Suprapubic skin (tissue), 4 donors: Measurements from ENCODE around the gene GNAT2. TPM values are rescaled to one million over a fixed set of nuclear protein-coding genes. Genes with fewer than 3 reads are reported as not detected.

Experiments
- DNase-seq, 2 donors: peaks; one replicate each; pipeline ENCODE4 v3.0.0-alpha.2; 2019; ENCODE audit warnings: low spot score in 2 of 2
- H3K27ac ChIP-seq: fragments of 200-600 bp; sonication (generic); one replicate; pipeline ENCODE4 v1.5.1; 2019
- H3K27me3 ChIP-seq: fragments of 200-600 bp; sonication (generic); one replicate; pipeline ENCODE4 v1.5.1; 2019
- H3K36me3 ChIP-seq: fragments of 200-600 bp; sonication (generic); one replicate; pipeline ENCODE4 v1.5.1; 2019
- H3K4me1 ChIP-seq: fragments of 200-600 bp; sonication (generic); one replicate; pipeline ENCODE4 v1.5.1; 2019
- H3K4me3 ChIP-seq: fragments of 200-600 bp; sonication (generic); one replicate; pipeline ENCODE4 v1.5.1; 2019; ENCODE audit warnings: mild to moderate bottlenecking
- H3K9me3 ChIP-seq: fragments of 200-600 bp; sonication (generic); one replicate; pipeline ENCODE4 v1.5.1; 2019
- EP300 ChIP-seq: sonication (generic); formaldehyde crosslinking; IDR thresholded peaks from one replicate; pipeline ENCODE4 v1.6.1; 2017; ENCODE audit warnings: antibody characterized with exemption
- POLR2A ChIP-seq, 2 donors: fragments of 450-650 bp; IDR thresholded peaks; one replicate each; pipeline ENCODE4 v1.6.1; 2017; ENCODE audit warnings: antibody characterized with exemption in 2 of 2, mild to moderate bottlenecking in 2 of 2, moderate library complexity in 2 of 2
- POLR2AphosphoS5 ChIP-seq, 3 donors: sonication (generic); formaldehyde crosslinking; IDR thresholded peaks; one replicate each; pipeline ENCODE4 v1.6.1; 2017; ENCODE audit warnings: antibody characterized with exemption in 3 of 3
- WGBS: methylation state at CpG from one replicate; pipeline ENCODE4 v1.1.5; 2018; 5-methylcytosine and 5-hydroxymethylcytosine counted together
- total RNA-seq, 4 donors: library from RNA; depleted of rRNA; stranded (reverse); fragments of >200 nt; gene quantifications; one replicate each; pipeline ENCODE4 v1.1.0, GENCODE V29; 2016
- TF ChIP-seq, protein P1 (sequence below), 2 donors: fragments of 200-600 bp in 1 of 2; fragments of 450-650 bp in 1 of 2; sonication (generic) in 1 of 2; IDR thresholded peaks; one replicate each; pipeline ENCODE4 v1.5.1; 2016 to 2019; ENCODE audit warnings: antibody characterized with exemption in 2 of 2, mild to moderate bottlenecking in 1 of 2, moderate library complexity in 1 of 2

GNAT2 gene
- total RNA-seq, 4 donors from 2014 or later: not detected

- WGBS: 78% methylated on average over 2 of the region's 2 CpGs
- no peaks in the 10 kb centered on the region for H3K27me3 ChIP-seq
- no peak for TF ChIP-seq POLR2AphosphoS5 (IDR thresholded peaks at IDR 0.05)
- TF ChIP-seq, protein P1, sequence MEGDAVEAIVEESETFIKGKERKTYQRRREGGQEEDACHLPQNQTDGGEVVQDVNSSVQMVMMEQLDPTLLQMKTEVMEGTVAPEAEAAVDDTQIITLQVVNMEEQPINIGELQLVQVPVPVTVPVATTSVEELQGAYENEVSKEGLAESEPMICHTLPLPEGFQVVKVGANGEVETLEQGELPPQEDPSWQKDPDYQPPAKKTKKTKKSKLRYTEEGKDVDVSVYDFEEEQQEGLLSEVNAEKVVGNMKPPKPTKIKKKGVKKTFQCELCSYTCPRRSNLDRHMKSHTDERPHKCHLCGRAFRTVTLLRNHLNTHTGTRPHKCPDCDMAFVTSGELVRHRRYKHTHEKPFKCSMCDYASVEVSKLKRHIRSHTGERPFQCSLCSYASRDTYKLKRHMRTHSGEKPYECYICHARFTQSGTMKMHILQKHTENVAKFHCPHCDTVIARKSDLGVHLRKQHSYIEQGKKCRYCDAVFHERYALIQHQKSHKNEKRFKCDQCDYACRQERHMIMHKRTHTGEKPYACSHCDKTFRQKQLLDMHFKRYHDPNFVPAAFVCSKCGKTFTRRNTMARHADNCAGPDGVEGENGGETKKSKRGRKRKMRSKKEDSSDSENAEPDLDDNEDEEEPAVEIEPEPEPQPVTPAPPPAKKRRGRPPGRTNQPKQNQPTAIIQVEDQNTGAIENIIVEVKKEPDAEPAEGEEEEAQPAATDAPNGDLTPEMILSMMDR (IDR thresholded peaks at IDR 0.05): no peak
- TF ChIP-seq EP300: no peak
- TF ChIP-seq POLR2A (IDR thresholded peaks at IDR 0.05): no peak
- H3K4me1 ChIP-seq: peaks cover 11% of the 10 kb centered on the region
- DNase-seq: no peak
- H3K27ac ChIP-seq: no peak overlapping the region
- H3K4me3 ChIP-seq: no peak overlapping the region
- no peaks in the 10 kb centered on the region for H3K9me3 ChIP-seq
- H3K36me3 ChIP-seq: no peaks in the 10 kb centered on the region
Measured at GRCh38 chr1:109641861-109642260, 22.4 kb upstream of the GNAT2 start.

- H3K36me3 ChIP-seq: no peaks in the 10 kb centered on the region
- WGBS: 75% methylated on average over 2 of the region's 2 CpGs
- no peaks in the 10 kb centered on the region for H3K9me3 ChIP-seq
- H3K4me1 ChIP-seq: peaks cover 17% of the 10 kb centered on the region
- no peak overlapping the region for H3K27ac ChIP-seq
- H3K27me3 ChIP-seq: no peaks in the 10 kb centered on the region
- DNase-seq: no peak
- TF ChIP-seq EP300: no peak
- TF ChIP-seq, protein P1 (IDR thresholded peaks at IDR 0.05): no peak
- no peak for TF ChIP-seq POLR2A (IDR thresholded peaks at IDR 0.05)
- TF ChIP-seq POLR2AphosphoS5 (IDR thresholded peaks at IDR 0.05): no peak
- no peak overlapping the region for H3K4me3 ChIP-seq
Measured at GRCh38 chr1:109641078-109641740, 21.8 kb upstream of the GNAT2 start.

GRCh38 chr1:109640285-109640865, 21.0 kb upstream of the GNAT2 start:
- peaks cover 26% of the 10 kb centered on the region for H3K4me1 ChIP-seq
- TF ChIP-seq, protein P1 (IDR thresholded peaks at IDR 0.05): peak; percentile 75 to 95
- TF ChIP-seq POLR2A (IDR thresholded peaks at IDR 0.05) (no peak), EP300 (no peak)
- no peaks in the 10 kb centered on the region for H3K9me3 ChIP-seq
- no peak overlapping the region for H3K4me3 ChIP-seq
- DNase-seq: peak; percentile 92 to 94
- H3K27ac ChIP-seq: no peak overlapping the region
- no peaks in the 10 kb centered on the region for H3K27me3 ChIP-seq
- no peaks in the 10 kb centered on the region for H3K36me3 ChIP-seq
- WGBS: 49% methylated on average over 4 of the region's 5 CpGs

GRCh38 chr1:109639841-109640184, 20.4 kb upstream of the GNAT2 start:
- H3K9me3 ChIP-seq: no peaks in the 10 kb centered on the region
- no peaks in the 10 kb centered on the region for H3K36me3 ChIP-seq
- H3K27me3 ChIP-seq: no peaks in the 10 kb centered on the region
- peaks cover 26% of the 10 kb centered on the region for H3K4me1 ChIP-seq
- H3K27ac ChIP-seq: no peak overlapping the region
- TF ChIP-seq, protein P1 (IDR thresholded peaks at IDR 0.05): no peak
- no peak for TF ChIP-seq EP300
- no peak for TF ChIP-seq POLR2A (IDR thresholded peaks at IDR 0.05)
- no peak for TF ChIP-seq POLR2AphosphoS5 (IDR thresholded peaks at IDR 0.05)
- no peak for DNase-seq
- no peak overlapping the region for H3K4me3 ChIP-seq
- WGBS: 52% methylated on average over 6 of the region's 6 CpGs

DNA sequence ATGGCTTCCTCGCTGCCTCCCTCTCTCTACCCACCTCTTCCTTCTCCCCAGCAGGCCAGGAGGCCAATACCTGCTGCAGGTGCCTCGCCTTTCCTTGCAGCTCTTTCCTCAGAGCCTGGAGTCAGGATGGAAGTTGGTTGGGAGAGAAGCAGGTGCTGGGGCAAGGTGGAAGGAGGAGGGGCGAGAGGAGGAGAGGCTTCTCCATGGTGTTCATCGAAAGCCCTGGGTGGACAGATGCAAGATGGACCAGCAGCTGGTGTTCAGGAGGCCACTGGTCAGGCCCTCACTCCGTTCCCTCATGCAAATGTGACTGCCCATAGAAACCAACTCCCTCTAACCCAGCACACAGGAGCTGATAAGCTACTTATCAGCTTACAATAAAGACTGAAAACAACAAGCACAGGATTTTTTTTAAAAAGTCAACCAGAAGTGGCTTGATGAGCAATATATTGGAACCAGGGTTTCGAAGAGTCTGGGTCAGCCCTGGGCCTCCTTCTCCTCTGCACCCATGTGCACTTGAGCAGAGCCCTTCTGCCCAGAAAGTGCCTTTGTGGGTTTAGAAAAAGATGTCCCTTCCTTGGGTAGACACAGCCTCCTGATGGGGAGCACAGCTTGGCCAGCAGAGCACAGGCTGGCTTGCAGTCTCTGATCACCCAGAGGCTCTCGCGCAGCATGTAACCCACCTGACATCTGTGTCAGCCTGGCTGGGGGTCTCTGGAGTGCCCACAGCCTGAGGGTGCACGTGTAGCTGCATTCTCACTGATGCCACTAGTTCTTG, 19.8 kb upstream of the GNAT2 start:
- Histone ChIP-seq H3K27ac (no peak overlapping the region), H3K36me3 (no peaks in the 10 kb centered on the region), H3K4me1 (peaks cover 30% of the 10 kb centered on the region), H3K4me3 (no peak overlapping the region), H3K9me3 (no peaks in the 10 kb centered on the region), H3K27me3 (no peaks in the 10 kb centered on the region)
- 86% methylated on average over 9 of the region's 9 CpGs for WGBS
- no peak for DNase-seq
- TF ChIP-seq, protein P1 (IDR thresholded peaks at IDR 0.05): no peak
- TF ChIP-seq EP300: no peak
- no peak for TF ChIP-seq POLR2AphosphoS5 (IDR thresholded peaks at IDR 0.05)
- TF ChIP-seq POLR2A (IDR thresholded peaks at IDR 0.05): no peak
